ENCODE results near the gene OR52K2.

The OR52K2 gene

DNA sequence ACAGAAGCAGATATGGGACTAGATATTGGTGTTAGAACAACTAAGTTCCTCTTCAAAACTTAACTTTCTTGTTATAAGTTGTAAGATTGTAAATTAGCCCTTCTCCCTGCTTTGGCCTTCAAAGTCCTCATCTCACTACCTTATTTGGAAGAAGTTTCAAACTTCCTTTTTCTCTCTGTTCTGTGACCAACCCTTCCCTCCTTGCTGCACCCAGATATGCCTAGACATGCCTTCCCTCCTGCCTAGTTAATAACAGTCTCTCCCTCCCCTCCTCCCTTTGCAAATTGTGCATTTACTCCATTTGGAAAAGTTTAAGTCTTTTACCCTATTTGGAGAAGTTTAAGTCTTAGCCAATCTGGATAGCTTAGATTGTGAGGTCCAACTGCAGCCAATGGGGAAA is 4.9 kb downstream of the OR52K2 start:
- Histone ChIP-seq H3K9me3 (ENCODE audit: control insufficient read depth in 2 of 2, low read length in 2 of 2) (no peaks in the 10 kb centered on the region), H3K4me3 (ENCODE audit: low read length in 2 of 2) (no peak overlapping the region), H3K27ac (ENCODE audit: low read depth in 2 of 2, low read length in 2 of 2) (no peak overlapping the region), H3K36me3 (ENCODE audit: control insufficient read depth in 2 of 2, insufficient read depth in 2 of 2, low read length in 2 of 2) (no peaks in the 10 kb centered on the region), H3K4me1 (ENCODE audit: control insufficient read depth in 2 of 2, insufficient read depth in 2 of 2, low read length in 2 of 2) (no peaks in the 10 kb centered on the region), H3K9ac (ENCODE audit: low read depth in 1 of 2, low read length in 2 of 2) (no peak overlapping the region), H3K27me3 (ENCODE audit: control insufficient read depth in 2 of 2, insufficient read depth in 2 of 2, low read length in 2 of 2) (no peaks in the 10 kb centered on the region)

DNA sequence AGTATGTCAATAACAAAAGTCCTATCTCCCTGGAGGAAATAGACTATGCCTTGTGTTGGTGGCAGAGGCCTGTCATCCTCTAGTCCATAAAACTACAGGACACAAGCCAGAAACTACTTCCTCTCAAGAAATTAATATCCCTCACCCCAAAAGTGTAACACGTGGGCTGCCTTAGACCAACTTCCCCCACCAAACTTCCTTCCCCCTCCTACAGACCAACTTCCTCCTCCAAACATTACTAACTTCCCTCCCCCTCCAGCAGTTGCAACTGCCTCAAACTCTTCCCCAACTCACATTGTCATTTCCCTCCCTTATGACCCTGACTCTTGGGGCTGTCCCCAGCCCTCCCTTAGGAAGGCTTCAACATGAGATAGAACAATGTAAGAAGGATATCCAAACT is 6.3 kb downstream of the OR52K2 start:
- H3K4me3 ChIP-seq (ENCODE audit: low read length in 2 of 2), result no peak overlapping the region
- no peak overlapping the region for H3K27ac ChIP-seq (ENCODE audit: low read depth in 2 of 2, low read length in 2 of 2)
- H3K4me1 ChIP-seq (ENCODE audit: control insufficient read depth in 2 of 2, insufficient read depth in 2 of 2, low read length in 2 of 2), result no peaks in the 10 kb centered on the region
- no peaks in the 10 kb centered on the region for H3K36me3 ChIP-seq (ENCODE audit: control insufficient read depth in 2 of 2, insufficient read depth in 2 of 2, low read length in 2 of 2)
- H3K9ac ChIP-seq (ENCODE audit: low read depth in 1 of 2, low read length in 2 of 2), result no peak overlapping the region
- H3K27me3 ChIP-seq (ENCODE audit: control insufficient read depth in 2 of 2, insufficient read depth in 2 of 2, low read length in 2 of 2), result no peaks in the 10 kb centered on the region
- no peaks in the 10 kb centered on the region for H3K9me3 ChIP-seq (ENCODE audit: control insufficient read depth in 2 of 2, low read length in 2 of 2)

DNA sequence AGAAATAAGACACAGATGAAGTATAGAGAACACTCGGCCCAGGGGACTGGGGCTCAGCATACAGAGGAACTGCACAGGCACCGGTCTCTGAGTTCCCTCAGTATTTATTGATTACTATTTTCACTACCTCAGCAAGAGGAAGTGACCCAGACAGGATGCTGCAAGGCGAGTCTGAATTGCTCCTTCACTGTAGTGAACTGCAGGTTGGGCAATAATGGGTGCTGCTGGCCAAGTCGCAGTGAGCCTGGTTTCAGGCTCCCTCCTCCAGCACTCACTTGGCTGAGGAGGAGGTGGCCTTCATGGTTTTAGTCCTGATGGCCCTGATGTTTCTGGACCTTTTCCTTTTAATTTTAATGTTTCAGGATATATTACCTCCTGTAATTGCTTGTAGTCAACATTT is 10.4 kb downstream of the OR52K2 start:
- Histone ChIP-seq H3K27ac (ENCODE audit: low read depth in 2 of 2, low read length in 2 of 2) (no peak overlapping the region), H3K27me3 (ENCODE audit: control insufficient read depth in 2 of 2, insufficient read depth in 2 of 2, low read length in 2 of 2) (no peaks in the 10 kb centered on the region), H3K36me3 (ENCODE audit: control insufficient read depth in 2 of 2, insufficient read depth in 2 of 2, low read length in 2 of 2) (no peaks in the 10 kb centered on the region), H3K4me3 (ENCODE audit: low read length in 2 of 2) (no peak overlapping the region), H3K4me1 (ENCODE audit: control insufficient read depth in 2 of 2, insufficient read depth in 2 of 2, low read length in 2 of 2) (no peaks in the 10 kb centered on the region), H3K9me3 (ENCODE audit: control insufficient read depth in 2 of 2, low read length in 2 of 2) (no peaks in the 10 kb centered on the region), H3K9ac (ENCODE audit: low read depth in 1 of 2, low read length in 2 of 2) (no peak overlapping the region)

DNA sequence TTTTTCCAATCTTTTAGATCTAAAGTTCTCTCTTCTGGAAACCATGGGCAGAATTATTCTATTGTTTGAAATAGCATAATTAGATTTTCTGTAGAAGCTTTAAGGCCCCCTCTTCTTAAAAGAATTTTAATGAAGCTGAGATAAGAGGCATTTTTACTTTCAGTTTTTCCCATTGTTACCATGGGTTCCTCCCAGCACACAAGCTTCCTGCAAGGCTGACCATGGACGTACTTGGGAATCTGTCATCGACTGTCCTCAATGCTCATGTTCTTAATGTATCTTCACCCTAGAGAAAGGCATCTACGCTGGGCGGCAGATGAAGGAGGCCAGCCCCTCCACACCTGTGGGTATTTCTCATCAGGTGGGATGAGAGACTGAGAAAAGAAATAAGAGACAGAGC is 11.1 kb downstream of the OR52K2 start:
- Histone ChIP-seq H3K36me3 (ENCODE audit: control insufficient read depth in 2 of 2, insufficient read depth in 2 of 2, low read length in 2 of 2) (no peaks in the 10 kb centered on the region), H3K27ac (ENCODE audit: low read depth in 2 of 2, low read length in 2 of 2) (no peak overlapping the region), H3K4me3 (ENCODE audit: low read length in 2 of 2) (no peak overlapping the region), H3K27me3 (ENCODE audit: control insufficient read depth in 2 of 2, insufficient read depth in 2 of 2, low read length in 2 of 2) (no peaks in the 10 kb centered on the region), H3K9me3 (ENCODE audit: control insufficient read depth in 2 of 2, low read length in 2 of 2) (no peaks in the 10 kb centered on the region), H3K9ac (ENCODE audit: low read depth in 1 of 2, low read length in 2 of 2) (no peak overlapping the region), H3K4me1 (ENCODE audit: control insufficient read depth in 2 of 2, insufficient read depth in 2 of 2, low read length in 2 of 2) (no peaks in the 10 kb centered on the region)

DNA sequence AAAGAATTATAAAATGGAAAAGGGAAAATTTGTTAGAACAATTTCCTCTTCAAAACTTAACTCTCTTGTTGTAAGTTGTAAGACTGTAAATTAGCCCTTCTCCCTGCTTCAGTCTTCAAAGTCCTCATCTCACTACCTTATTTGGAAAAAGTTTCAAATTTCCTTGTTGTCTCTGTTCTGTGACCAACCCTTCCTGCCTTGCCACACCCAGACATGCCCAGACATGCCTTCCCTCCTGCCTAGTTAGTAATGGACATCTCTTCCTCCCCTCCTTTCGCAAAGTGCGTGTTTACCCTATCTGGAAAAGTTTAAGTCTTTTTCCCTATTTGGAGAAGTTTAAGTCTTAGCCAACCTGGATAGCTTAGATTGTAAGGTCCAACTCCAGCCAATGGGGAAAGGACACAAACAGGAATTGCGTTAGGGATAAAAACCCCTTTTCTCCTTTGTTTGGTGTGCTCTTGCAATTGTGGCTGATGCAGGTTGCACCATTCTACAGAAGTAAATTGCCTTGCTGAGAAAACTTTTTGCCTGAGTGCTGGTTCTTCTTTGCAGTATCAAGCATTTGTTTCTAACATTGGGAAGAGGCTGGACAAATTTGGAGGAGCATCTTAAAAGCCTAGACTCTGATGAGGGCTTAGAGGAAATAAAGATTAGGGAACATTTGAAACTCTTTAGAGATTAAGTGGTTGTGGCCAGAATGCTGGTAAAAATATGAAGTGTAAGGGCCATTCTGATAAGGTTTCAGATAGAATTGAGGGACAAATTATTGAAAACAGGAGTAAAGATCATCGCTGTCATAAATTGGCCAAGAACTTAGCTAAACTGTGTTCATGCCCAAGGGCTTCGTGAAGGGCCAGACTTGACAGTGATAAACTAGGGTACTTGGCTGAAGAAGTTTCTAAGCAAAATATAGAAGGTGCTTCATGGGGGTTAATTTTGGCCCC is 15.4 kb downstream of the OR52K2 start:
- Histone ChIP-seq H3K4me1 (ENCODE audit: control insufficient read depth in 2 of 2, insufficient read depth in 2 of 2, low read length in 2 of 2) (no peaks in the 10 kb centered on the region), H3K27me3 (ENCODE audit: control insufficient read depth in 2 of 2, insufficient read depth in 2 of 2, low read length in 2 of 2) (no peaks in the 10 kb centered on the region), H3K27ac (ENCODE audit: low read depth in 2 of 2, low read length in 2 of 2) (no peak overlapping the region), H3K9me3 (ENCODE audit: control insufficient read depth in 2 of 2, low read length in 2 of 2) (no peaks in the 10 kb centered on the region), H3K9ac (ENCODE audit: low read depth in 1 of 2, low read length in 2 of 2) (no peak overlapping the region), H3K4me3 (ENCODE audit: low read length in 2 of 2) (no peak overlapping the region), H3K36me3 (ENCODE audit: control insufficient read depth in 2 of 2, insufficient read depth in 2 of 2, low read length in 2 of 2) (no peaks in the 10 kb centered on the region)

DNA sequence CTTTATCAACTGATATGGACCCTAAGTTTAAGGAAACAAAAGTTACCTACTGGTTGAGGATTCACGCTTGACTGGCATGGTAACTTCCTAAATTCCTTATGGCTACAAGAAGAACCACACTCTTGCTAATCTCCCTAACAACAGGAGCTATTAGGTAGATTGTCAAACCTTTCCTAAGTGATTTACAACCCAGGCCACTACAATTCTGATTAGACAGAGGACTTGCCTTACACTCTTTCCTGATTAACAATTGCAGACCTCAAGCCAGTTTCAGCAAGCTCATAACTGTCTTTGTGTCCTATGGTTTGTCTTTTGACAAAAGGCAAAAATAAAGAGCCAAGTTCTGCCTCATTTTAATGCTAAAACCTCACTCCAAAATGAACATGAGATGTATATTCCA is 16.3 kb downstream of the OR52K2 start:
- Histone ChIP-seq H3K27me3 (ENCODE audit: control insufficient read depth in 2 of 2, insufficient read depth in 2 of 2, low read length in 2 of 2) (no peaks in the 10 kb centered on the region), H3K9ac (ENCODE audit: low read depth in 1 of 2, low read length in 2 of 2) (no peak overlapping the region), H3K4me1 (ENCODE audit: control insufficient read depth in 2 of 2, insufficient read depth in 2 of 2, low read length in 2 of 2) (no peaks in the 10 kb centered on the region), H3K36me3 (ENCODE audit: control insufficient read depth in 2 of 2, insufficient read depth in 2 of 2, low read length in 2 of 2) (no peaks in the 10 kb centered on the region), H3K9me3 (ENCODE audit: control insufficient read depth in 2 of 2, low read length in 2 of 2) (no peaks in the 10 kb centered on the region), H3K27ac (ENCODE audit: low read depth in 2 of 2, low read length in 2 of 2) (no peak overlapping the region), H3K4me3 (ENCODE audit: low read length in 2 of 2) (no peak overlapping the region)

DNA sequence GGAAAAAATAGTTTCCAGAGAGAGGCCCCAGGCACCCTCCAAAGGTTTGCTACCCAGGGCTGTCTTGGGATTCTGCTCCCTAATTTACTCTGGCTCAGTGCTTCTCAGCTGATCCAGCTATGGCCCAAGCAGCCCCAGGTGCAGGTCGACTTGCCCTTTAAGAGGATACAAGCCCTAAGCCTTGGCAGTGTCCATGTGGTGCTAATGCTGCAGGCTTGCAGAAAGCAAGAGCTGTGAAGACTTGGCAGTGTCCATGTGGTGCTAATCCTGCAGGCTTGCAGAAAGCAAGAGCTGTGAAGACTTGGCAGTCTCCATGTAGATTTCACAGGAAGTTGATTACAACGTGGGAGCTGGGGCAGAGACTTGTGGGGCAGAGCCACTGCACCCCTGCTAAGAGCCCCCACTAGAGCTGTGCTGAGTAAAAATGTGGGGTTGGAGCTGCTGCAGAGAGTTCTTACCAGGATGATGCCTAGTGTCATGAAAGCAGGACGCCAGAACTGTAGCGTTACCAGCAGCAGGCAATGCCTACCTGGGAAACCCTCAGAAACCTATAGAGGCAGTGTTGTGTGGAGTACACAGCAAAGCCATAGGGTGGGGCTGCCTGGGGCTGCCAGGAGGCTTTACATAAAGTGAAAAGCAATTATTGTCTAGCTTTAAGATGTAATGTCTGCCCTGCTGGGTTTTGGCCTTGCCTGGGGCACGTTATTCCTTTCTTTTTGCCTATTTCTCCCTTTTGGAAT is 17.2 kb downstream of the OR52K2 start:
- Histone ChIP-seq H3K4me1 (ENCODE audit: control insufficient read depth in 2 of 2, insufficient read depth in 2 of 2, low read length in 2 of 2) (no peaks in the 10 kb centered on the region), H3K27ac (ENCODE audit: low read depth in 2 of 2, low read length in 2 of 2) (no peak overlapping the region), H3K27me3 (ENCODE audit: control insufficient read depth in 2 of 2, insufficient read depth in 2 of 2, low read length in 2 of 2) (no peaks in the 10 kb centered on the region), H3K9me3 (ENCODE audit: control insufficient read depth in 2 of 2, low read length in 2 of 2) (no peaks in the 10 kb centered on the region), H3K36me3 (ENCODE audit: control insufficient read depth in 2 of 2, insufficient read depth in 2 of 2, low read length in 2 of 2) (no peaks in the 10 kb centered on the region), H3K9ac (ENCODE audit: low read depth in 1 of 2, low read length in 2 of 2) (no peak overlapping the region), H3K4me3 (ENCODE audit: low read length in 2 of 2) (no peak overlapping the region)

DNA sequence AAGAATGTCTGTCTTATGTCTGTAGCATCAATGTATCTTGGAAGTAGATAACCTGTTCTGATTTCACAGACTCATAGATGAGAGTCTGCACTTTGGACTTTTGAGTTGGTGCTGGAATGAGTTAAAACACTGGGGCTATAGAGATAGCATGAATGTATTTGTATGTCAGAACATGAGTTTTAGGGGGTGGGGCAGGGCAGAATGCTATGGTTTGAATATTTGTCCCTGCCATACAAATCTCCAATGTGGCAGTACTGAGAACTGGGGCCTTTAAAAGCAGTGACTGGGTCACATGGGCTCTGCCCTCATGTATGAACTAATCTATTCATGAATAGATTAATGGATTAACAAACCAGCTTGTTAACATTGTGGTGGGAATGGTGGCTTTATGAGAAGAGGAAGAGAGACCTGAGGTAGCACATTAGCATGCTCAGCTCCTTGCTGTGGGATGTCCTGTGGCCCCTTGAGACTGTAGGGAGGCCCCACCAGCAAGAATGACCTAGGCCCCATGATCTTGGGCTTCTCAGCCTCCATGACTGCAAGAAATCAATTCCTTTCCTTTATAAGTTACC is 17.9 kb downstream of the OR52K2 start:
- Histone ChIP-seq H3K4me3 (ENCODE audit: low read length in 2 of 2) (no peak overlapping the region), H3K27me3 (ENCODE audit: control insufficient read depth in 2 of 2, insufficient read depth in 2 of 2, low read length in 2 of 2) (no peaks in the 10 kb centered on the region), H3K9me3 (ENCODE audit: control insufficient read depth in 2 of 2, low read length in 2 of 2) (no peaks in the 10 kb centered on the region), H3K4me1 (ENCODE audit: control insufficient read depth in 2 of 2, insufficient read depth in 2 of 2, low read length in 2 of 2) (no peaks in the 10 kb centered on the region), H3K36me3 (ENCODE audit: control insufficient read depth in 2 of 2, insufficient read depth in 2 of 2, low read length in 2 of 2) (no peaks in the 10 kb centered on the region), H3K27ac (ENCODE audit: low read depth in 2 of 2, low read length in 2 of 2) (no peak overlapping the region), H3K9ac (ENCODE audit: low read depth in 1 of 2, low read length in 2 of 2) (no peak overlapping the region)

DNA sequence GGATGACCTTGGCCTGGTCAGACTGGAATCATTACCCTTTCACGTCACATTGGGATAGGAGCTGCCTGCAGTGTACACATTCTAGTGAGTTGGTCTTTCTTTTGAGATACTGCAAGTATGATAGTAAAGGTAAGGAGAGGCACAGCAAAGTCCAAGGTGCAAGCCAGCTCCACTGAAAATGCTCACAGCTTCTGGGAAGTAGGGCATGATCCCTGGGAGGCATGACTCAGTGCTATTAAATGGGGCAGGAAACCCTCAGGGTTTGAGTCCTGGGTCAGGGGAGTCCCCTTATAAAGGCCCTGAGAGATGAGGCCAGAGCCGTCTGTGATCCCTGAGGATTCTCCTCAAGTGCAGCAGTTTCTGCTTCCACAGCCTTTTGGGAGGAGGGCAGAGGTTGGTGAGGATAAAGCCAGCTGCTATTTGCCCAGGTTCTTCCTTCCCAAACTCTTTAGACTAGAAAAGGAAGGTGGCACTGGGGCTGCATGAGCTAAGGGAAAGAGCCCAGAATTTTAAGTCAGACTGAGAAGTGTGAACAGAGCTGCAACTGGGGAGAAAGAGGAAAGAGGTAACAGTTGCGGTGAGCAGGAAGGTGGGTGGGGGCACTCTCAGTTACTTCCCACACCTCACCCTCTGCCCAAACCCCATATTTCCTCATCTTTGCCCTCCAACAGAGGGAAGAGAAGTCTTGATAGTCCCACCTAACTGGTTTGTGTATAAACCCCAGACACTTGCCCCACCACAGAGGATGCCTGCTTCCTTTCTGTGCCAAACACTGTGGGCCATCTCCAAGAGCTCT is 18.9 kb downstream of the OR52K2 start:
- Histone ChIP-seq H3K36me3 (ENCODE audit: control insufficient read depth in 2 of 2, insufficient read depth in 2 of 2, low read length in 2 of 2) (no peaks in the 10 kb centered on the region), H3K4me1 (ENCODE audit: control insufficient read depth in 2 of 2, insufficient read depth in 2 of 2, low read length in 2 of 2) (no peaks in the 10 kb centered on the region), H3K9me3 (ENCODE audit: control insufficient read depth in 2 of 2, low read length in 2 of 2) (no peaks in the 10 kb centered on the region), H3K27me3 (ENCODE audit: control insufficient read depth in 2 of 2, insufficient read depth in 2 of 2, low read length in 2 of 2) (no peaks in the 10 kb centered on the region), H3K4me3 (ENCODE audit: low read length in 2 of 2) (no peak overlapping the region), H3K9ac (ENCODE audit: low read depth in 1 of 2, low read length in 2 of 2) (no peak overlapping the region), H3K27ac (ENCODE audit: low read depth in 2 of 2, low read length in 2 of 2) (no peak overlapping the region)

Measured in mucosa of rectum (tissue), 2 donors.